Measurements from ENCODE around the gene SMARCAL1.

The SMARCAL1 gene

DNA sequence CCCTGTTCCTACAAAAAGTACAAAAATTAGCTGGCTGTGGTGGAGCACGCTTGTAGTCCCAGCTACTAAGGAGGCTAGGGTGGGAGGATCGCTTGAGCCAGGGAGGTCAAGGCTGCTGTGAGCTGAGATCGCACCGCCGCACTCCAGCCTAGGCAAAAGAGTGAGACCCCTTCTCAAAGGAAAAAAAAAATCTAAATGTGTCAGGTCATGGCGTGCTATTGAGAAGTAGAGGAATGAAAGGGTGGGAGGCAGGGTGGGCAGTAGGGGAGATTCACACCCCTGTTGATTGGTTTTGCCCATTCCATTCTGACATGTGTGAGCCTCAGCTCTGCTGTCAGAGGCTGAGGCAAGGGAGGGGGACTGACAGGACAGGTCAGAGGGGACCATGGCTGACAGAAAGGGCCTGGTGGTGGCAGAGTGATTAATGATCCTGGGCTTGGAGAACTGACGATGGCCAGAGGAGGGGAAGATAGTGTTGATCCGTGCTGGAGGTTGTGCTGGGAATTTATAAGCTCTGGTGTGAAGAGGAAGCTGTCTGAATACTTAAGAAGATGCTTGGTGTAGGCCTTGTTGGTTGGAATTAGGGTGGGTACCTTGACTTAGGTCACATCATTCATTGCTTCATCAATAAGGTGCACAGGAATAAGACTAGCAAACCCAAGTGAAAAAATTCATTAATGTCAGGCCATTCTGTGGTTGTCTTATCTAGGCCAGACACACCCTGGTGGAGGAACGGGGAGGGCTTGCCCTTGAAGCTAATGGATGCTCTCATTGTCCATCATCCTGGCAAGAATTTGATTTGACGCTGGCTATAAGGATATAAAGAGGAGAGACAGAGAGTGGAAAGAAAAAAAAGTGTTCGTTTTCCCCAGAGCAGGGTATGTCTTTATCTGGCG lies 19.1 kb upstream of the SMARCAL1 start:
- DNase-seq, result peak; percentile 86

DNA sequence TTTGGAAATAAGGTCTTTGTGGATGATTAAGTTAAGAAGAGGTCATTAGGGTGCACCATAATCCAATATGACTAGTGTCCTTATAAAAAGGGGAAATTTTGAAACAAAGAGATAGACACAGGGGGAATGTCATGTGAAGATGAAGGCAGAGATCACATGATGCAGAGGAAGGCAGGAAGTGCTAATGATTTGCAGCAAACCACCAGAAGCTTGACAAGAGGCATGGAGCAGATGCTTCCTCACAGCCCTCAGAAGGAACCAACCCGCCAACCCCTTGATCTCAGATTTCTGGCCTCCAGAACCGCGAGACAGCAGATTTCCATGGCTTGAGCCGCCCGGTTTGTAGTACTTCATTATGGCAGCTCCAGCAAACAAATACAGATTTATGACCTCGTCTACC lies 17.4 kb upstream of the SMARCAL1 start:
- peak; percentile 33 for DNase-seq

DNA sequence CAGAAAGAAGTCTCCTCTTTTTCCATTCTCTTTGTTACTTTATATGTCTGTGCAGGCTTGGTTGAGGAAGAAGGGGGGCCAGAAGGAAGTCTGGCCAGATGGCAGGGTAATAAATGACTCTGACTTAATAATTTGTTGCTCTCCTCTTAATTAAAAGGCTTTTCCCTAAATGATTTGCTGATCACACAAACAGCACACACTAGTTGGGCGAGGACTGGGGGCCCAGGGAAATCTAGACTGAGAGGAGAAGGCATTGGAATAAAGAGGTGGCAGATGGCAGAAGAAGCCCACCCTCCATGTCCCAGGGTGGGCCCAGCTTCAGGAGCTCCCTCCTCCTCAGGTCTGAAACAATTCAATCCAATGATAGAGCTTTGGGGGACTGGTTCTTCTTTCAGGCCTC lies 12.7 kb upstream of the SMARCAL1 start:
- no peak for DNase-seq

DNA sequence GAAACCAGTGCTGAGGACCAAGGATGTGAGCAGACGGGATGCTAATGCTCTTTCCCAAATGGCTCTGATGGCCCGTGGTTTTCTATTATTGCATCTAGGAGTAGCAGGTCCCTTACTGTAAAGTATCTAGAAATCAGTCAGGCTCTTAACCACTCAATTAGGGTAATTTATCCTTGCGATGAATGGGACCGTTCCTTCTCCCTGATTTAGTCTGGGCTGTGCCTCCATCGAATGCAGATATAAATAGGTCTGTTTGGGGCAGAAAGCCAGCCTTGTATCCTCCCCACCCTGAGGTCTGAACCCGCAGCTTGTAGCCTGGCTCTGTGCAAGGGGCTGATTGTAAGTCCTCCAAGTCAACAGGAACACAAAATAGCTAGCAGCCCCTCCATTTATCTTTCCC lies 9.5 kb upstream of the SMARCAL1 start:
- no peak for DNase-seq

DNA sequence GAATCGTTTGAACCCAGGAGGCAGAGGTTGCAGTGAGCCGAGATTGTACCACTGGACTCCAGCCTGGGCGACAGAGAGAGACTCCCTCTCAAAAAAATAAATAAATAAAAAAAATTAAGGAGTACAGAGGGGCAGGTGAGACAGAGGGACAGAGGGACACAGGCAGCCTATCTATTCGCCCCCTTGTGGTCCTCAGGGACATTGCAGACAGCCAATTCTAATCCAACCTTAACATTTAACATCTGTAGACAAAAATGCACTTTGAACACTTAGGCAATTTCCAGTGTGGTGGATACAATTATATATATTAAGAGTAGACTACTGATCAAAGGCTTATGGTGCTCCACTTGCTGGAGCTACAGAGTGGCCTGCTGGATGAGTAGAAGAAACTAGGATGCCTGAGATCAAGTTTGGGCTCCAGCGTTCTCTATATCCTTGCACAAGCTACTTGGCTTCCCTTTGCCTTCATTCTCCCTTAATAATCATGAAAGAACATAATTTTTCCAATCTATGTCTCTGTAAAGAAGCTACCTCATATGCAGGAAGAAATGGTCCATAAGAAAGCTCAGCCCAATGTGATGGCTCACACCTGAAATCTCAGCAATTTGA lies 8.2 kb upstream of the SMARCAL1 start:
- DNase-seq, result peak; percentile 66

DNA sequence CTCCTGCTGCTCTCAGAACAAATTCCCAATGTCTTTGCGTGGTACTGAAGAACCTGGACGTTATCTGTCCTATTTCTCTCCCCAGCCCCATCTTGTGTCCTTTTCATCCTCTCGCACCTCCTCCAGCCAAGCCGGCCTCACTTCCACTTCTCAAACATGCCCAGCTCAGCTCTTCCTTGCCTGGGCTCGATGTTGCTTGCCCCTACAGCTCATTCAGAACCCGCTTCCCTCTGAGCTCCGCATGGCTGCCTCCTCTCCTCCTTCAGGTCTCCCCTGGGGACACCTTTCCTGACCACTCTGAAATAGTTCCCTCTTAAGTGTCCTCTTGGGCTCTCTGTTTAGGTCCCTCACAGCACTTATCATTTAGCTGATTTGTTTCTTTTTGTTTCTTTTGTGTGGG lies 6.7 kb upstream of the SMARCAL1 start:
- DNase-seq, result no peak

DNA sequence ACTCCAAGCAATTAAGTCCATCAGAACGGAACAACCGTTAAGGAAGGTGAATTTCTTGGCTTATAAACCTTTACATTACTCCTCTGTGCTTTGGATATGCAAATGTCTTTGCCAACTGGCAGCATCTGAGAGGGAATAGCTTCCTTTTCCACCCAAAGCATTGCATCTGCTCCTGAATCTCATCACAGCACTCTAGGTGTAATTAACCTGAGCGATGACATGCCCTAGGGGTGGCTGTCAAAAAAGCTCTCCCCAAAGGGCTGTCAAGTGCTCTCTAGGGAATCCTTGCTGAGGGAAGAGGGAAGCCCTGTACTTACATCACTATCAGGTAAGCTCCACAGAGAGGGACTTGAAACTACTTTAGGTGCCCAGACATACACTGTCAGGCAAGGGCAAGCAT lies 5.5 kb upstream of the SMARCAL1 start:
- no peak for DNase-seq

DNA sequence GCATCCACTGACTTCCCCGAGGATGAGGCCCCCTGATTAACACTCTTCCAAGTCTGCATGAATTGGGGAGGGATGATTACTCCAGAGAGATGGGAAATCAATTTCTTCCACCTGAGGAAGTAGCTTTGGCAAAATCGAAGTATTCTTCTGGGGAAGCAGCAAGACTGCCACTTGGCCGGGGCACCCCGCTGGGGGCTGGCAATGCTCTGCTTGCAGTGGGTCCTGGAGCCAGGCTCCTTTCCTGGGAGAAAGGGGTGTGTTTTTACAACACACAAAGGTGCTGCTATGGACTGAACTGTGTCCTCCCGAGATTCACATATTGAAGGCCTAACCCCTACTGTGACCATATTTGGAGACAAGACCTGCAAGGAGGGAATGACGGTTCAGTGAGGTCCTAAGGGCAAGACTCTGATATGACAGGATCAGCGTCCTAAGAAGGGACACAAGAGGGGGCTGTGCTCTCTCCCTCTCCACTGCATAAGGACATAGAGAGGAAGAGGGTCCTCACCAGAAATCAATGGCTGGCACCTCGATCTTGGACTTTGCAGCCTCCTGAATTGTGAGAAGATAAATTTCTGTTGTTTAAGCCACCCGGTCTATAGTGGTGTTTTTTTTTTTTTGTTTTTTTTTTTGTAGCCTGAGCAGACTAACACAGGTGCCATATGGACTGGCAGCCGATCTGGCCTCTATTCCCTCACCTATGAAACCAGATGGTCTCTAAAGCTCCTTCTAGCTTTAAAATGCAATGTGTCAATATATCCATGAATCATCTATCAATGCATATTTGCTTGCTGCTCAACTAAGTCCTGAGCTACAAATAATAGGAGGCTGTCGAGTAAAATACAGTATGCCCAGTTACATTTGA lies 3.6 kb upstream of the SMARCAL1 start:
- peak; percentile 37 for DNase-seq

DNA sequence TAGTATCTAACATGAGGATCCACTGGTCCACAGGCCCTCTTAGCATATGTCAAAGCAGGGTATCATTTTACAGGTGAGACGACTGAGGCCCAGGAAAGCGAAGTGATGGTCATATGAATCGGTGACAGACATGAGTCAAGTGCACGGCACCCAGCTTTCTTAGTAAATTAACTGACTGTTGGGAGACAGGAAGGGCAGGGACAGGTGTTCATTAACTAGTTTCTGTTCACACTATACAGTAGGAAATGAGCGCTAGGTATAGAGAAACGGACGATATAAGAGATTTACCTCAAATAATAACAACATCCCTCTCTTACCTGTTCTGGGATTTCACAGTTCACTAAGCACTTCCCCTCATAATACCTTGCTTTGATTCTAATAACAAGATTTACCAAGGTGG lies 1.7 kb upstream of the SMARCAL1 start:
- DNase-seq, result no peak

DNA sequence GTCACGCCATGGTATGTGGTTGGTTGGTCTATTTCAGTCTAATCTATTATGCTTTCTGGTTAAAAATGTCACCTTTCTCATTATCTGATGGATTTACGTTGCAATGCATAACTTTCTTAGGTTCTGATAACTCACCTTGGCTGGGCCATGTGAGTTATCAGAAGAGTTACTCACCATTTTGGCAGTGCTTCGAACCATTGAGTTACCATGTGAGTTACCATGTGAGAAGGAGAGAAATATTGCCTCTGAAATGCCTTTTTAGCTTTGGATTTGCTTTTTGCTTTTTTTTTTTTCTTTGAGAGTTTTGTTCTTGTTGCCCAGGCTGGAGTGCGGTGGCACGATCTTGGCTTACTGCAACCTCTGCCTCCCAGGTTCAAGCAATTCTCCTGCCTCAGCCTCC lies 1.6 kb downstream of the SMARCAL1 start:
- DNase-seq, result no peak

DNA sequence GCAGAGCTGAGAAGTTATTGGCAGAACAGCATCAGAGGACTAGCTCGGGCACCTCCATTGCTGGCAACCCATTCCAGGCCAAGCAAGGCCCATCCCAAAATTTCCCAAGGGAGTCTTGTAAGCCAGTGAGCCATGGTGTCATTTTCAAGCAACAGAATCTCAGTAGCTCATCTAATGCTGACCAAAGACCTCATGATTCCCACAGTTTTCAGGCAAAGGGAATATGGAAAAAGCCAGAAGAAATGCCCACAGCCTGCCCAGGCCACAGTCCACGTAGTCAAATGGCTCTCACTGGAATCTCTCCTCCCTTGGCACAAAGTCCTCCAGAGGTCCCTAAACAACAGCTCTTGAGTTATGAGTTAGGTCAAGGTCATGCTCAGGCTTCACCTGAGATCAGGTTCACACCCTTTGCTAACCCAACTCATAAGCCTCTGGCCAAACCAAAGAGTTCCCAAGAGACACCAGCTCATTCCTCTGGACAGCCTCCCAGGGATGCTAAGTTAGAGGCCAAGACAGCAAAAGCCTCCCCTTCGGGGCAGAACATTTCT lies 2.6 kb downstream of the SMARCAL1 start:
- no peak for DNase-seq

DNA sequence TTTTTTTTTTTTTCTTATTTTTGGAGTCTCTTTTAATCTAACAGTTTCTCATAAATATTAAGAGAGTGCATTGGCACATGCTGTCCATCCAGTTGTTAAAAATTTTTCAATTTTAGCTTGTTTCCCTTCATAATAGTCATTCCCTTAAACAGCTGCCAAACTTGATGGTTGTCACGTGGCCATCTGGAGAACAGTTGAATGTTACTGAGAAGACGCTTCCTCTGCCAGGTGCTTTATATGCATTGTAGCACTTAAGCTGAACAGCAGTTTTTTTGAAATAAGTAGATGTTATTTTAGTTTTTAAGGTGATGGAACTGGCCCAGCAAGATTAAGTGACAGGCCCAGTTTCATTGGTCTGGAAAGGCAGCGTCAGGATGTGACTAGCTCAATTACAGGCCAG lies 3.3 kb downstream of the SMARCAL1 start:
- DNase-seq, result no peak

DNA sequence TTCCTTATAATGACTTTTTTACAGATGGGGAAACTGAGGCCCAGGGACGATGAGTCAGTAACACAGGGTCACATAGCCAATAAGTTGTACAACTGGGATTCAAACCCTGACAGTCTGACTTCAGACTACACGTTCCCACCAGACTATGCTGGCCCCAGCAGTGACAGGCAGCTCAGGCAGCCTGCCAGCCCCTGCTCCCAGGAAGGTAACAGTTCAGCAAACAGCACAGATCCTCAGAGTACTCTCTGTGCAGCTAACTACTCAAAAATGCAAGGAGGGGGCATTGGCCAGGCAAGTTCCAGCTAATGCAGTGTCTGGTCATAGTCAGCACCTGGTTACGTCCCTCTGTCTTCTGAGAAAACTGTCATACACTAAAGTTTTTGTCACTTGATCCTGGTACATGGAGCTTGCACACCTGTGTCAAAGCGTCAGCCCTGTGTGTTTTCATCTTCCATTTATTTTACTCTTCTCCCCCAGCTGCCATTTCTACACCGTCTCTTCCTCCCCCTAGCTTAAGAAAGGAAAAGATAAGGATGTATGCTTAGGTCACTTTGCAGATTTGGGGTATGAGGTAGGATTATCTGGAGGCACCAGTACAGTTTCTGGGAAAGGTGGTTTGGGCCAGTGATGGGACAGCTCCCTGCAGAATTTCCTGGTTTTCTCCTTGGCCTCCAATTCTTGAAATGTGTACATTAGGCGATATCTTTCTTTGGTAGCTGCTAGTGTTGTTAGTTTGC lies 4.5 kb downstream of the SMARCAL1 start:
- DNase-seq, result peak; percentile 76

DNA sequence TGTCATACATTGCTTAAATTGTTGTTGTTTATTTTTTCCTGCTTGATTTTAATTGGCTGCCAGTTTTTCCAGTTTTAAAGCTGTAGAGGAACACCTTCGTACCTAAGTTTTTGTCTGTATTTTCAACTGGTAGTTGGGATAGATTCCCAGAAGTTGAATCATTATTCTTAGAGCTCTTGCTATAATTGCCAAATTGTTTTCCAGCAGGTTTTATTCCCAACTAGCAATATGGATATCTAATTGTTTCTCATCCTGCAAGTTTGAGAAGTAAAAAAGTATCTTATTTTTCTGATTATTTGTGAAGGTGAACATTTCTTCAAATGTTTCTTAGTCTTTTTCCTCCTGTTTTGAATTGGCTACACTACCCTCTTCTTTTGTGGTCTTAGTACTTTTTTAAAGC lies 6.7 kb downstream of the SMARCAL1 start:
- no peak for DNase-seq

DNA sequence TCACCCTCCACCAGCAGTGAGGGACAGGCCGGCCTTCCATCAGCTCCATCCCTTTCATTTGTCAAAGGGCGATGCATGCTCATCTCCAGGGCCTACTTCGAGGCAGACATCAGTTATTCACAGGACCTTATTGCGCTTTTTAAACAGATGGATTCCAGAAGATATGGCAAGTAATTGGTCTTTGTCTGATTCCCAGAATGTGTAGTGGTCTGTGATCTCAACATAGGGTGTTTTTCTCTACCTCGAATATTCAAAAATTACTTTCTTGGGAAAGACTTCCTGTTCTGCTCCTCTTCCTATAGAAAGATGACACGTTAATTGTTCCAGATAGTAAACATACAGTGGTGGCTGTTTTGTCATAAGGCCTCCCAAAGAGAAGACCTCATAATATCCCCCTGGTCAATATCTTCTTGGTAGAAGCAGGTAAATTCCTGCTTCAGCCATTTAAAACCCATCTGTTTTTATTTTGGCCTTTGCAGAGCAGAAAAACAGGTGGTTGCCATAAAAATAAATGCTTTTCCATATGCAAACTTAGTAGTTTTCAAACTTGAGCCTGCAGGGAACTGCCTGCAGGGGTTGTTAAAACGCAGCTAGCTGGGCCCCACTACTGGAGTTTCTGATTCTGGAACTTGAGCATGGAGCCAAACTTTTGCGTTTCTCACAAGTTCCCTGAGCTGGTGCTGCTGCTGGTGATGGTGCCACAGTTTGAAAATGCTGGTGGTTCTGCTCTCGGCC lies 8.2 kb downstream of the SMARCAL1 start:
- no peak for DNase-seq

DNA sequence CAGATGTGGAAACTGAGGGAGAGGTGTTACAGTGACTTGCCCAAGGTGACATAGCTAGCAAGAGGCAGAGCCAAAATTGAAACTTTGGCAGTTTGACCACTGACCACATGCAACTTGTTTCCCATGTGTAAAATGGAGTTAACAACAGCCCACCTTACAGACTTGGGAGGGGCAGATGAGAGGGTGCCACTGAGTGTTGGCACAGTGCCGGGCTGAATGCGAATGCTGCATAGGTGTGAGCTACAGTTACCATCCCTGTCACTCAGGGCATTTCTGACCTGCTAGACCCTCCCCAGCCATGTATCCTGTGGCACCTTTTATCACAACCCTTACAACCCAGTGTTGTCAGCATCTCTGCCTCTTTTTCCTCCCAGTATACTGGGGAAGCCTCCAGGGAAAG lies 10.8 kb downstream of the SMARCAL1 start:
- DNase-seq, result no peak

DNA sequence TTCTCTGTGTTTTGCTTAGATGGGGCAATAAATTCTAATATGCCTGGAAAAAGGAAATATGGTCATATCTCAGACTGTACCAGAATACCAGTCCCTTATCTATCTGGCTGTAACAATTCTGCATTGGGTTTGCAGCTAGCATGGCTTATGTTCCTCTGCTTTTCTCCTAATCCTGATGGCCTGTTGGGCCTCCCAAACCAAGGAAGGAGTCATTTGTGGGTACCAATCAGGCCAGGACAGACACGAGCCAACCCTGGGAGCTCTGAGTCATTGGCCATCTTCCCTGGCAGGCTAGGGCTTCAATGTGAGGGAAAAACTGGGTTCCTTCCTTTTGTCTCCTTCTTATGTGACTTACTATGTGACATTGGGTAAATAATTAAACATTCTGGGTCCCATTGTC lies 12.0 kb downstream of the SMARCAL1 start:
- DNase-seq, result peak; percentile 28

DNA sequence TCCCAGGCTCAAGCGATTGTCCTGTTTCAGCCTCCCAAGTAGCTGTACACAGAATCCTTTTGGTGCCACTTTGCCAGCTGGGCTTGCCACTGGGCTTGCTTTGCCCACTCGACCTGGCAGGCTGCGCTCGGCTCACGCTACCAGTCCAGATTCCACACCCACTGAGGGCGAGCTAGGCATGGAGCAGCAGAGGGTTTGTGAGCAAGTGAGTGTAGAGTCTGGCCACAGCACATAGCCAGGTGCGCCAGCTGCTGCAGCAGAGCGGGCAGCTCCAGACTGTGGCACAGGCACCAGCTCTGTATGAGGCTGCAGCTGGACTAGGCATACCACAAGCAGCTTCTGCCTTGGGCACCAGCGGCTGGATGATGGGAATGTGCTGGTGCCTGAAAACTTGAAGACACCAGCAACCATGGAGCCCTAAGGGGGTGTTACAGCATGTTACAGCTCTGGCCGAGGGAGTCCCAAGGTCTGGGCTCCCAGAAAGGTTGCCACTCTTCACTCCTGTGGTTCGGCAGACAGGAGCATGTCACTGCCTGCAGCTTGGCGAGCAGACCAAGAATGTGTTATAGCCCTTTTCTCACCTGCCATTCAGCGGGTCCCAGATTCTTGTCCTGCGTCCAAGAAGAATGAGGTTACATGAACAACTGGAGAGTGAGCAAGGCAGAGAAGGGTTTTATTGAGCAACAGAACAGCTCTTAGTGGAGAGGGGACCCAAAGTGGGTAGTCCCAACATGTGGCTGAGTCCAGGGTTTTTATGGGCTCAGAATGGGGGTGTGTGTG lies 12.9 kb downstream of the SMARCAL1 start:
- no peak for DNase-seq

DNA sequence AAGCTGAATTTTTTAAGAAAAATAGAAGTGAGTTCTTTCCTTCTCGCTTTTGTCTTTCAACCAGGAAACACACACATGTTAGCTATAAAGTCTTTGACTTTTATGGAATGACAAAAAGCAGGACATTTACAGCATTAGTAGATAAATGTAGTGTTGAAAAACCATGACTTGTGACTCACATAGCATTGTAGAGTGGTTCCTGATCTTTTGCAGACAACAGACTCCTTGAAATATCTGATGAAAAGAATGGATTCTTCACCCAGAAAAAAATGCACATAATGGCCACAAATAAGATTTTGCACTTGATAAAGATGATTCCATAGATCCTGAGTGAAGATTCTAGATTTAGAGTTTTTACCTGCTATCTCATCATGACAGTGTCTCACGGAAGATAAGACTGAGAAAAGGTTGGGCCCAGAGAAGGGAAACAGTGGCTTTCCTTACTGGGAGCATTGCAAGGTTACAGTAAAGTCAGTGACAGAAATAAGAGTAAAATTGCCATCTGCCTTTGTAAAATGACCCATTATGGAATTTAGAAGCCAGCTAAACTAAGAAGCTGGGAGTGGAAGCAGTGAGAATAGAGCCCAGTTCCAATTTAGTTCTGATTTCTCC lies 14.0 kb downstream of the SMARCAL1 start:
- DNase-seq, result no peak

DNA sequence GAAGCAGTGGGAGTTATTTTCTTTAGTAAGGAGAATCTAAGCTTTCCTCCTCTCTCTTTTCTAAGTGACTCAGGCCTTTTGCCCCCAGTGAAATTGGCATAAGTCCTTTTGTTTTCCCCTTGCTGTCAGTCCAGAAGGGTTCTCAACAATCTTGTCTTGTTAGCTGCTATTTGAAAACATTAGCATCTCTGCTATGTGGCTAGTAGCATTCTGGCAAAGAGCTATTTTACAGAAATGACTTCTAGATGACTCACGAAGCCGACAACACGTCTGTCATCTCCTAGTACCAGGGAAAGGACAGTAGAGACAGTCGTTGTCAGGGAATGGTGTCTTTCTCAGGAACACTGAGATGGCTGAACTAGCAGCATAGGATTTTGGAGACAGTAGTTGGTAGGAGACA lies 14.7 kb downstream of the SMARCAL1 start:
- no peak for DNase-seq
